ENCODE measurements around the gene CD40.
A peak's percentile ranks its signal among the peaks of the same experiment; 100 is the strongest.

Gene CD40

GRCh38 chr20:46122516-46123481 lies 4.7 kb downstream of the CD40 start:
- DNase-seq (ENCODE audit: low read depth in 1 of 2, low spot score in 1 of 2) = no peak

- DNase-seq (ENCODE audit: low read depth in 1 of 2, low spot score in 1 of 2) = no peak
Measured at GRCh38 chr20:46123482-46124245, 5.5 kb downstream of the CD40 start.

GRCh38 chr20:46126440-46127056 lies 8.4 kb downstream of the CD40 start:
- no peak for DNase-seq (ENCODE audit: low read depth in 1 of 2, low spot score in 1 of 2)

- no peak for DNase-seq (ENCODE audit: low read depth in 1 of 2, low spot score in 1 of 2)
Measured at GRCh38 chr20:46127396-46128010, 9.4 kb downstream of the CD40 start.

- no peak for DNase-seq (ENCODE audit: low read depth in 1 of 2, low spot score in 1 of 2)
Measured at GRCh38 chr20:46128310-46129151, 10.4 kb downstream of the CD40 start.

GRCh38 chr20:46129955-46130481 lies 11.9 kb downstream of the CD40 start:
- DNase-seq (ENCODE audit: low read depth in 1 of 2, low spot score in 1 of 2) = no peak

- no peak for DNase-seq (ENCODE audit: low read depth in 1 of 2, low spot score in 1 of 2)
Measured at GRCh38 chr20:46130534-46130933, 12.4 kb downstream of the CD40 start.

- no peak for DNase-seq (ENCODE audit: low read depth in 1 of 2, low spot score in 1 of 2)
Measured at GRCh38 chr20:46131396-46131795, 13.3 kb downstream of the CD40 start.

GRCh38 chr20:46132705-46133120 lies 14.6 kb downstream of the CD40 start:
- DNase-seq (ENCODE audit: low read depth in 1 of 2, low spot score in 1 of 2) = peak; percentile 15 to 39

- no peak for DNase-seq (ENCODE audit: low read depth in 1 of 2, low spot score in 1 of 2)
Measured at GRCh38 chr20:46133886-46134654, 16.0 kb downstream of the CD40 start.

- DNase-seq (ENCODE audit: low read depth in 1 of 2, low spot score in 1 of 2) = no peak
Measured at GRCh38 chr20:46134716-46135115, 16.6 kb downstream of the CD40 start.

GRCh38 chr20:46135856-46136633 lies 17.9 kb downstream of the CD40 start:
- no peak for DNase-seq (ENCODE audit: low read depth in 1 of 2, low spot score in 1 of 2)

GRCh38 chr20:46137816-46138215 lies 19.7 kb downstream of the CD40 start:
- DNase-seq (ENCODE audit: low read depth in 1 of 2, low spot score in 1 of 2) = no peak

GRCh38 chr20:46139266-46139889 lies 21.3 kb downstream of the CD40 start:
- DNase-seq (ENCODE audit: low read depth in 1 of 2, low spot score in 1 of 2) = no peak

- DNase-seq (ENCODE audit: low read depth in 1 of 2, low spot score in 1 of 2) = no peak
Measured at GRCh38 chr20:46139908-46140482, 21.9 kb downstream of the CD40 start.

- DNase-seq (ENCODE audit: low read depth in 1 of 2, low spot score in 1 of 2) = no peak
Measured at GRCh38 chr20:46142124-46142523, 24.0 kb downstream of the CD40 start.

- no peak for DNase-seq (ENCODE audit: low read depth in 1 of 2, low spot score in 1 of 2)
Measured at GRCh38 chr20:46144432-46145025, 26.4 kb downstream of the CD40 start.

Measured in activated T-helper 1 cell treated with anti-CD3 and anti-CD28 coated beads, Interleukin-2, amount 50 U/mL, for 16 hours (primary cell).